MCF 10A (cell line): ENCODE data around the gene TTC3. TPM values are rescaled to one million over a fixed set of nuclear protein-coding genes. Genes with fewer than 3 reads are reported as not detected.

Experiments used
- BruUV-seq: library from RNA; stranded (reverse); fragments of 400-500 nt; replicated peaks from 2 replicates; lab custom pipeline; 2021; lab: Mats Ljungman, UMichigan
- CTCF ChIA-PET: fragments of 300-600 bp; sonication (Branson Sonifier 250); formaldehyde crosslinking; extraction: SDS; loops from one replicate; lab custom pipeline; 2021; ENCODE audit warnings: antibody characterized with exemption, inconsistent platforms; lab: Yijun Ruan, JAX
- POLR2A ChIA-PET: fragments of 300-600, 350-650 bp; sonication (Branson Sonifier 250); formaldehyde crosslinking; extraction: SDS; loops from one replicate; lab custom pipeline; 2020; ENCODE audit warnings: antibody characterized with exemption, inconsistent platforms; lab: Yijun Ruan, JAX
- DNase-seq: peaks from one replicate; pipeline ENCODE4 v3.0.0-alpha.2; 2018; ENCODE audit not compliant: unreplicated experiment
- H3K27ac Mint-ChIP-seq: one replicate; pipeline ENCODE4 v1.8.0; 2022; ENCODE audit warnings: mild to moderate bottlenecking, low read depth, mixed read lengths; ENCODE audit not compliant: unreplicated experiment
- H3K27me3 Mint-ChIP-seq: one replicate; pipeline ENCODE4 v1.8.0; 2022; ENCODE audit warnings: mixed read lengths; ENCODE audit not compliant: insufficient read depth, unreplicated experiment
- H3K36me3 Mint-ChIP-seq: one replicate; pipeline ENCODE4 v1.8.0; 2022; ENCODE audit warnings: mild to moderate bottlenecking, moderate library complexity, mixed read lengths; ENCODE audit not compliant: insufficient read depth, unreplicated experiment
- H3K4me1 Mint-ChIP-seq: one replicate; pipeline ENCODE4 v1.8.0; 2022; ENCODE audit warnings: mixed read lengths; ENCODE audit not compliant: insufficient read depth, unreplicated experiment
- H3K4me3 Mint-ChIP-seq: one replicate; pipeline ENCODE4 v1.8.0; 2022; ENCODE audit warnings: mild to moderate bottlenecking, moderate library complexity, mixed read lengths; ENCODE audit not compliant: unreplicated experiment
- H3K9me3 Mint-ChIP-seq: one replicate; pipeline ENCODE4 v1.8.0; 2022; ENCODE audit warnings: mixed read lengths; ENCODE audit not compliant: unreplicated experiment
- intact Hi-C: fragments of 100-400 bp; cut with micrococcal nuclease; formaldehyde crosslinking; loops from 2 replicates; pipeline ENCODE4 v1.14.1; 2022
- total RNA-seq: library from RNA; stranded (reverse); gene quantifications from 2 replicates; pipeline ENCODE4 v1.2.3, GENCODE V29; 2022
- TF ChIP-seq, protein P1 (sequence below): fragments of 200-600 bp; IDR thresholded peaks from one replicate; pipeline ENCODE4 v1.8.0; 2022; ENCODE audit warnings: antibody characterized with exemption, mild to moderate bottlenecking; ENCODE audit not compliant: unreplicated experiment

The TTC3 gene
- total RNA-seq, 1 experiment from 2014 or later = 74.4 TPM

DNA sequence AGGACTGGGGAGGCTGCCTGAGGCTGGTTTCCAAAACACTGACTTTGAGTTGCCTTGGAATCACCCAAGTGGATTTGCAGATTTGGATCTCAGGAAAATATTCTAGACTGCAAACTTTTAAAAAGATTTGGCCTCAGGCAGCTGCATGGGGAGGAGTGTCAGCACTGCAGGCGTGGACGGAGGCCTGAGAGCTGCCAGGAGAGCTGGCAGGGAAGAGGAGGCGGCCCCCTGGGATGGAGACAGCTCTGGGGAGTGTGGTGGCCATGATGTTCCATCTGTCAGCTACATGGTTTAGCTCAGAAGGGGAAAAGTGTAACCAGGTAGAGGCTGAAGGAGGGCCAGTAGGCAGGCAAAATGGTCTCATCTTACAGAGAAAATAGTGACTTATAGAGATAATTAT lies 122.0 kb downstream of the TTC3 start:
- Mint-ChIP-seq H3K27ac (no peak overlapping the region), H3K4me3 (no peak overlapping the region), H3K4me1 (peaks cover 5% of the 10 kb centered on the region), H3K9me3 (no peaks in the 10 kb centered on the region), H3K36me3 (peaks cover 72% of the 10 kb centered on the region), H3K27me3 (no peaks in the 10 kb centered on the region)
- no TSS peak for BruUV-seq
- TF ChIP-seq, protein P1, sequence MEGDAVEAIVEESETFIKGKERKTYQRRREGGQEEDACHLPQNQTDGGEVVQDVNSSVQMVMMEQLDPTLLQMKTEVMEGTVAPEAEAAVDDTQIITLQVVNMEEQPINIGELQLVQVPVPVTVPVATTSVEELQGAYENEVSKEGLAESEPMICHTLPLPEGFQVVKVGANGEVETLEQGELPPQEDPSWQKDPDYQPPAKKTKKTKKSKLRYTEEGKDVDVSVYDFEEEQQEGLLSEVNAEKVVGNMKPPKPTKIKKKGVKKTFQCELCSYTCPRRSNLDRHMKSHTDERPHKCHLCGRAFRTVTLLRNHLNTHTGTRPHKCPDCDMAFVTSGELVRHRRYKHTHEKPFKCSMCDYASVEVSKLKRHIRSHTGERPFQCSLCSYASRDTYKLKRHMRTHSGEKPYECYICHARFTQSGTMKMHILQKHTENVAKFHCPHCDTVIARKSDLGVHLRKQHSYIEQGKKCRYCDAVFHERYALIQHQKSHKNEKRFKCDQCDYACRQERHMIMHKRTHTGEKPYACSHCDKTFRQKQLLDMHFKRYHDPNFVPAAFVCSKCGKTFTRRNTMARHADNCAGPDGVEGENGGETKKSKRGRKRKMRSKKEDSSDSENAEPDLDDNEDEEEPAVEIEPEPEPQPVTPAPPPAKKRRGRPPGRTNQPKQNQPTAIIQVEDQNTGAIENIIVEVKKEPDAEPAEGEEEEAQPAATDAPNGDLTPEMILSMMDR = no peak
- intact Hi-C loops = no loop called here
- ChIA-PET POLR2A (no interaction called here), CTCF (interaction anchor here (0.6 kb wide), 1 partner anchor 269 kb away, joined by 3 read pairs; no protein-coding TSS in a partner anchor)
- no peak for DNase-seq

DNA sequence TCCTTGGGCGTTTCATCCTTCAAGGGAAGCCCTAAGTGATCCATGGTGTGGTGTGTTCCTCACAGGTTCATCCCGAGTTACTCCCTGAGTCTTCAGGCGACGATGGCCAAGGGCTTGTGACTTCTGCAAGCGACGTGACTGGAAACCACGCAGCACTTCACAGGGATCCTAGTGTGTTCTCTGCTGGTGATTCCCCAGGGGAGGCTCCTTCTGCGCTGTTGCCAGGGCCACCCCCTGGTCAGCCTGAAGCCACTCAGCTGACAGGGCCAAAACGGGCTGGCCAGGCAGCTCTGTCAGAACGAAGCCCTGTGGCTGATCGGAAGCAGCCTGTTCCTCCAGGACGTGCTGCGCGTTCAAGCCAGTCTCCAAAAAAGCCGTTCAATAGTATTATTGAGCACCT lies 122.6 kb downstream of the TTC3 start:
- intact Hi-C loops = no loop called here
- no peaks in the 10 kb centered on the region for H3K9me3 Mint-ChIP-seq
- DNase-seq = no peak

DNA sequence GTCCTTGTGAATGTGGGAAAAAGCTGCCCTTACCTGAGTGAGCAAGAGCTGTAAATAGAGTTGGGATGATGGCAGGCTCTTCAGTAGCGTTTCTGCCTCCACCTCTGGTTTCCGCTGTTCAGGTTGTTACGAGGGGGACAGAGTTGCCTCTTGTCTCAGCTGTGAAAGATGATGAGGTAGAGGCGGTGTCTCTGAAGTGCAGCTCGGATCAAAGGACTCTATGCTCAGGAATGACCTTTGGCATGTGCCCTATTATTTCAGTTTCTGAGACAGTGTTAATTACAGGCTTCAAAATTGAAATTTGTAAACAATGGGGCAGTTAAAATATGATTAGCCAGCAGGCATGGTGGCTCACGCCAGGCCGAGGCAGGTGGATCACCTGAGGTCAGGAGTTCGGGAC lies 123.8 kb downstream of the TTC3 start:
- TF ChIP-seq, protein P1 = no peak
- no peak for DNase-seq
- no peaks in the 10 kb centered on the region for H3K27me3 Mint-ChIP-seq
- peaks cover 5% of the 10 kb centered on the region for H3K4me1 Mint-ChIP-seq
- POLR2A ChIA-PET = interaction anchor here (0.7 kb wide), 1 partner anchor 45 kb away, joined by 3 read pairs; no protein-coding TSS in a partner anchor
- H3K9me3 Mint-ChIP-seq = no peaks in the 10 kb centered on the region
- no TSS peak for BruUV-seq
- CTCF ChIA-PET = interaction anchor here (0.6 kb wide), 1 partner anchor 975 kb away, joined by 3 read pairs; no protein-coding TSS in a partner anchor
- H3K27ac Mint-ChIP-seq = no peak overlapping the region
- H3K36me3 Mint-ChIP-seq = peaks cover 61% of the 10 kb centered on the region
- intact Hi-C loops = no loop called here
- H3K4me3 Mint-ChIP-seq = no peak overlapping the region

More for the DNA sequence above, 122.6 kb downstream of the TTC3 start:
- Mint-ChIP-seq H3K36me3 (peaks cover 67% of the 10 kb centered on the region), H3K4me3 (no peak overlapping the region), H3K4me1 (peaks cover 5% of the 10 kb centered on the region), H3K27me3 (no peaks in the 10 kb centered on the region), H3K27ac (no peak overlapping the region)
- ChIA-PET POLR2A (no interaction called here), CTCF (no interaction called here)
- TF ChIP-seq, protein P1 = no peak
- no TSS peak for BruUV-seq

DNA sequence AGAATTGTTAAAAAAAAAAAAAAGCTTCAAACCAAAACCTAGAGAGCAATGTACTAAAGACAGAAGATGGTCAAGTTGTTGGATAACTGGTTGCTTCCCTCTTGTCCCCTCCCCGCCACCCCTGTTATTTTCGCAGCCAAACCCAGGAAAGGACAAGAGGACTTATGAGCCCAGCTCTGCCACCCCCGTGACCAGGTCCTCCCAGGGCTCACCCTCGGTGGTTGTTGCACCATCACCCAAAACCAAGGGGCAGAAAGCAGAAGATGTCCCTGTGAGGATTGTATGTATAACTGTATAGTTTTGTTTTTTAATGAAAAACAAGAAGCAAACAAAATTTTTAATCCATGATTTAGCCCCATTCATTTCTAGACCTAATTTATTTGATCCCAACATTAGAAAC lies 124.7 kb downstream of the TTC3 start:
- intact Hi-C loops = no loop called here
- ChIA-PET CTCF (no interaction called here), POLR2A (interaction anchor here (0.6 kb wide), 1 partner anchor 93 kb away, joined by 3 read pairs; no protein-coding TSS in a partner anchor)
- Mint-ChIP-seq H3K36me3 (peaks cover 61% of the 10 kb centered on the region), H3K4me1 (peaks cover 5% of the 10 kb centered on the region), H3K27ac (no peak overlapping the region), H3K4me3 (no peak overlapping the region), H3K9me3 (no peaks in the 10 kb centered on the region), H3K27me3 (no peaks in the 10 kb centered on the region)
- TF ChIP-seq, protein P1 = no peak
- BruUV-seq = no TSS peak
- DNase-seq = no peak
